Measurements from ENCODE around the gene QARS1.
A peak's percentile ranks its signal among the peaks of the same experiment; 100 is the strongest.

QARS1 gene

DNA sequence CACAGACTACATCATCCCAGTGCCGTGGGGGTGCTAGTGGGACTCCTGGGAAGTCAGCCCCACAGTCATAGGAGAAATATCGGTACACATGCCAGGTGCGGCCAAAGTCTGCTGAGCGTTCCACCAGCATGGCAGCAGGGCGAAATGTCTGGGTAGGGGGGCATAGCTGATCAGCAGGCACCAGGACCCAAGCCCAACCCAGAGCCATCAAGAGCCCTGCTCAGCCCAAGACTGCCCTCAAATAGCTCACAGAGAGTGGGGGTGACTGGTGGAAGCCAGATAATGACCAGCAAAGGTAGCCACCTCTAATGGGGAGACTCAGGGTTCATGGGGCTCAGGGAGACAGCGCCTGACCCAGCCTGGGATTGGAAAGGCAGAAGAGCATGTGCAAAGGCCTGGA lies 27.0 kb upstream of the QARS1 start:
- H3K4me1 Mint-ChIP-seq: peaks cover 19% of the 10 kb centered on the region
- no peak for TF ChIP-seq CTCF (IDR thresholded peaks at IDR 0.05; ENCODE audit: unreplicated experiment in 3 of 3)

DNA sequence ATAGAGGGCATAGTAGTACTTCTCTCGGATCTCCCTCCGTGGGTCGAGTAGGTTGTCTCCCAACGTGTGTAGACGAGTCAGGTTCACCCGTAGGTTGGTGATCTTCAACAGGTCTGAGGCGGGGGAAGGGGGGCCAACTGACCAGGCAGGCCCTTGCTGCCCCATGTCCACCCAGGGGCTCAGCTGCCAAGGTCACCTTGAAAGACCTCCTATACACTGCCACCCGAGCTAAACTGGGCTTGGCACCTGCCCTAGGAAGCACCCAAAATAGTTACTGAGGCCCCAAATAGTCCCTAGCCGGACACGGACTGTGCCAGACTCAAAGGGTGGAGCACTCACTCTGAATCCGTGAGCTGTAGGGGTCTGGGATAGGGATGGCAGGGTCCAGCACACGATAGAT lies 26.5 kb upstream of the QARS1 start:
- Mint-ChIP-seq H3K4me3 (peak overlapping the region; percentile 98 to 99 (median 98)), H3K4me1 (peaks cover 19% of the 10 kb centered on the region), H3K36me3 (ENCODE audit: low read depth) (peaks cover 23% of the 10 kb centered on the region), H3K27ac (peak overlapping the region; percentile 13 to 77 (median 31)), H3K27me3 (ENCODE audit: low read depth) (no peaks in the 10 kb centered on the region), H3K9me3 (no peaks in the 10 kb centered on the region)
- no peak for TF ChIP-seq CTCF (IDR thresholded peaks at IDR 0.05; ENCODE audit: unreplicated experiment in 3 of 3)

More for the DNA sequence above, 27.0 kb upstream of the QARS1 start:
- Mint-ChIP-seq H3K9me3 (no peaks in the 10 kb centered on the region), H3K27me3 (ENCODE audit: low read depth) (no peaks in the 10 kb centered on the region), H3K4me3 (peak overlapping the region; percentile 98 to 99 (median 98)), H3K36me3 (ENCODE audit: low read depth) (peaks cover 21% of the 10 kb centered on the region), H3K27ac (peak overlapping the region; percentile 77 to 98 (median 80))

- Mint-ChIP-seq H3K36me3 (ENCODE audit: low read depth) (peaks cover 35% of the 10 kb centered on the region), H3K4me3 (no peak overlapping the region), H3K4me1 (peaks cover 4% of the 10 kb centered on the region), H3K27me3 (ENCODE audit: low read depth) (no peaks in the 10 kb centered on the region), H3K27ac (no peak overlapping the region), H3K9me3 (no peaks in the 10 kb centered on the region)
- TF ChIP-seq CTCF (IDR thresholded peaks at IDR 0.05; ENCODE audit: unreplicated experiment in 3 of 3): no peak
These were observed 20.6 kb upstream of the QARS1 start for GRCh38 chr3:49124991-49125670.

- no peaks in the 10 kb centered on the region for H3K4me1 Mint-ChIP-seq
- H3K27ac Mint-ChIP-seq: no peak overlapping the region
- no peak overlapping the region for H3K4me3 Mint-ChIP-seq
- no peaks in the 10 kb centered on the region for H3K9me3 Mint-ChIP-seq
- H3K27me3 Mint-ChIP-seq (ENCODE audit: low read depth): no peaks in the 10 kb centered on the region
- TF ChIP-seq CTCF (IDR thresholded peaks at IDR 0.05; ENCODE audit: unreplicated experiment in 3 of 3): no peak
- H3K36me3 Mint-ChIP-seq (ENCODE audit: low read depth): peaks cover 29% of the 10 kb centered on the region
These were observed 19.6 kb upstream of the QARS1 start for GRCh38 chr3:49124203-49124602.

GRCh38 chr3:49123687-49124086 lies 19.1 kb upstream of the QARS1 start:
- TF ChIP-seq CTCF (IDR thresholded peaks at IDR 0.05; ENCODE audit: unreplicated experiment in 3 of 3): no peak
- Mint-ChIP-seq H3K9me3 (no peaks in the 10 kb centered on the region), H3K27me3 (ENCODE audit: low read depth) (no peaks in the 10 kb centered on the region), H3K4me1 (no peaks in the 10 kb centered on the region), H3K27ac (no peak overlapping the region), H3K36me3 (ENCODE audit: low read depth) (peaks cover 29% of the 10 kb centered on the region), H3K4me3 (no peak overlapping the region)

- TF ChIP-seq CTCF (IDR thresholded peaks at IDR 0.05; ENCODE audit: unreplicated experiment in 3 of 3): no peak
- Mint-ChIP-seq H3K27ac (no peak overlapping the region), H3K4me3 (no peak overlapping the region), H3K36me3 (ENCODE audit: low read depth) (peaks cover 28% of the 10 kb centered on the region), H3K27me3 (ENCODE audit: low read depth) (no peaks in the 10 kb centered on the region), H3K4me1 (no peaks in the 10 kb centered on the region), H3K9me3 (no peaks in the 10 kb centered on the region)
These were observed 18.5 kb upstream of the QARS1 start for GRCh38 chr3:49122886-49123545.

All from nephron (organoid).